GM12873 (cell line): ENCODE measurements around the gene GFOD1.

ENCODE experiments used
- CTCF ChIP-seq: IDR thresholded peaks from 2 replicates; pipeline ENCODE4 v1.5.1; 2012; ENCODE audit warnings: low read depth, mild to moderate bottlenecking, moderate library complexity, low read length, control low read depth; ENCODE audit not compliant: insufficient read depth; ENCODE audit errors: missing control alignments

GFOD1 gene

DNA sequence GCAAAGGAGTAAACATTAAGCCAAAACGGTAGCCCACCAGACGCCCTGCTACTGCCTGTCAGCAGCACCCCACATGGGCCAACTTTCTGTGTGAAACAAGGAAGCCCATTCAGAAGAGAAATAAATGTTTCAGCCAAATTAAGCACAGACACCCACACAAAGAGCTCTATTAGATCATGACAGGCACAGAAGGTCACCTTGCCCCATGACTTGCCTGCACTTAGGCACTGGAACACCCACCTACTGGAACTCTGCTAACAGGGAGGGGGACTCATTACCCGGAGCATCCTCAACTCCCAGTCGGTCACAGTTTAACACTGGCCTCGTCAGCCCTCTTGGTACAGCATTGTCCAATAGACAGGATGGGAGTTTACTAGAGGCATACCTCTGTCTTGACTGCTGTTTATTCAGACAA lies 31.8 kb downstream of the GFOD1 start:
- TF ChIP-seq CTCF = no peak

GRCh38 chr6:13454286-13455221 lies 32.8 kb downstream of the GFOD1 start:
- TF ChIP-seq CTCF = peak; percentile 14

DNA sequence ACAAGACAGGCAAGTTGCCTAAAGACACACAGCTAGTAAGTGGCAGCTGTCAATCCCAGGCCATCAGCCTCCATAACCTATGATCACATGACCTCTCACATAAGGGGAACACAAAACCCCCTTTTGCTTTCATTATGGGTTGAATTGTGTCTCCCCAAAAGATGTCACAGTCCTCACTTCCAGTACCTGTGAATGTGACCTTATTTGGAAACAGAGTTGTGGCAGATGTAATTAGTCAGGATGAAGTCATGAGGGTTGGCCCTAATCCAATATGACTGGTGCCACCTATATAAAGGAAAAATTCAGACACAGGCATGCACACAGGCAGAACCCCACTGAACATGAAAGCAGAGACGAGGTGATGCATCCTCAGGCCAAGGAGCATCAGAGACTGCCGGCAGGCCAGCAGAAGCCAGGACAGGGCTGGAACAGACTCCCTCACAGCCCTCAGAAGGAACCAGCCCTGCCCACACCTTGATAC lies 33.6 kb downstream of the GFOD1 start:
- TF ChIP-seq CTCF = no peak

DNA sequence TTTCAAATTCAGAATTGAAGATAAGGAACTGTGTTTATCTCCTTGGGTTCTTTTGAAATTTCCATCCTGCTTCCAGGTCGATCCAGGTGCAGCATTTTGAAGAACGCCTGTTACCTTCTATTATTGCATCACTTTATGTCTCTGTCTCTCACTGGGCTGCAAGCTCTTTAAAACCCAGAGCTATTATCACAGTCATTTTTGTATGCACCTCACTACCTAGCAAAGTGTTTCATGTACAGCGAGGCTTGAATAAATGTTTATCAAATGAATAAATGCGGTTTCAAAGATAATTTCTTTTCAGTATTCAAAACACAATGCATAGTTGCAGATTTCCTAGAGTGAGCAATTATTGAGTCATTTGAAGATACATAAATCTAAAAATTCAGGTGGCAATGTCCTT lies 34.2 kb downstream of the GFOD1 start:
- no peak for TF ChIP-seq CTCF

DNA sequence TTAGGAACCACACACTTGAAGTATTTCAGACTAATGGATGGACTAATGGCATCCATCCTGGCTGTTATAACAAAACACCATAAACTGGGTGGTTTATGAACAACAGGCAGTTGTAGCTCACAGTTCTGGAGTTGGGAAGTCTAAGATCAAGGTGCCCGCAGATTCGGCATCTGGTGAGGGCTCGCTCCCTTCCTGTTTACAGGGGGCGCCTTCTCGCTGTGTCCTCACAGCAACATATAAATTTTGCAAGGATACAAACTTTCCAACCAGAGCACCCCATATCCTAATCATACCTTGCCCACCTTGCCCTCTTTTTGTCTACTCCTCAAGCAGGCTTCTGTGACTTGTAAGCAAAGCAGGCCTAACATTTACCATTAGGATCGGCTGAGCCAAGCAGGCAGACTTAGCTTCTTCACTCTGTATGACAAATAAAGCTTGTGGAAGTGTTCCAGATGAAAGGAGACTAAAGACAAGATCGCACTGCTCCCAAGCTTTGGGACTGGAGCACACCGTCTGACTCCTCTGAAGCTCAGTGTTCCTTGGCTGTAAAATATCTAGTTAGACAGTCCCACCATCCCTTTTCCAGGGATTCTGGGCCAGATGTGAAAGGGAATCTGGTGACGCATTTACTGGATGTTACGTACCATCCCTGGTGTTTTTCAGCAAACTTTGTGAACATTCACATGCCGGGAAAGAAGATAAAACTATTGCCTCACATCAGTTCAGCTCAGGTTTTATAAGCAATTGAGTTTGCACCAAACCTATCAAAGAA lies 34.9 kb downstream of the GFOD1 start:
- TF ChIP-seq CTCF = no peak

- no peak for TF ChIP-seq CTCF
Observed at GRCh38 chr6:13451181-13451895, 36.1 kb downstream of the GFOD1 start.

GRCh38 chr6:13450628-13451027 lies 36.8 kb downstream of the GFOD1 start:
- no peak for TF ChIP-seq CTCF
